Measurements from ENCODE around the gene SERPINI1. TPM values are rescaled to one million over a fixed set of nuclear protein-coding genes. Genes with fewer than 3 reads are reported as not detected.

SERPINI1 gene
- total RNA-seq, 1 experiment from 2014 or later = 6.0 TPM

DNA sequence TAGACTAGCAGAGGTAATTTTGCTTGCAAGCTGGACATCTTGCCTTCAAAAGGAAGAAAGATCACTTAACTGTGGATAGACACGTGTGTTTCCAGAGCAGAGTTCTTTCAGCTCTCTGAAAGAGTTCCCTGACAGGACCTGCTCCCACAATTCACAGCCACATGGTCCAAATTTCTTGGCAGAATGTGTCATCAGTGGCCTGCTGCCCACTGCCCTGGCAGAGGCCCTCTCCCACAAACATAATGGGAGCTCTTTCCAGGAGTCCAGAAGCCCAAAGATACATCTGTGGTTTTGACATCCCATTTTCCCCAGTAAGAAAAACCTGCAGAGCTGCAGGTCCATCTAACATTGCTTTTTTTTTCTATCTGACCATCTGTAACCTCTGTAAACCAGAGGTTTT, 48.3 kb downstream of the SERPINI1 start:
- Histone ChIP-seq H3K18ac (ENCODE audit: insufficient read length, low read depth, low read length) (no peak overlapping the region), H3K23me2 (ENCODE audit: insufficient read length, low read depth, low read length, poor library complexity, severe bottlenecking) (no peaks in the 10 kb centered on the region), H2AFZ (ENCODE audit: low read length) (no peak overlapping the region), H2BK15ac (ENCODE audit: low read depth, low read length) (no peak overlapping the region), H3K9ac (ENCODE audit: extremely low read depth, insufficient read length, low read length) (no peak overlapping the region), H3K4me2 (ENCODE audit: insufficient read depth, insufficient read length, low read length) (no peak overlapping the region), H3K23ac (ENCODE audit: insufficient read length, low read depth, low read length) (no peak overlapping the region), H3K79me1 (ENCODE audit: insufficient read depth, low read depth, low read length, poor library complexity, severe bottlenecking) (no peaks in the 10 kb centered on the region), H2AK5ac (ENCODE audit: insufficient read length, low read length) (no peak overlapping the region), H3K27ac (ENCODE audit: insufficient read length, low read depth, low read length) (no peak overlapping the region), H3K4ac (ENCODE audit: low read depth, low read length) (no peak overlapping the region), H3K79me2 (ENCODE audit: insufficient read depth, low read length) (no peaks in the 10 kb centered on the region), H2BK20ac (ENCODE audit: low read depth, low read length, poor library complexity, severe bottlenecking) (no peak overlapping the region), H2BK5ac (ENCODE audit: insufficient read length, low read length) (no peak overlapping the region), H4K20me1 (ENCODE audit: control insufficient read depth, insufficient read depth, insufficient read length) (no peaks in the 10 kb centered on the region), H3K27me3 (ENCODE audit: insufficient read depth, low read length) (no peaks in the 10 kb centered on the region), H3K56ac (ENCODE audit: insufficient read length, low read depth, low read length) (no peak overlapping the region), H3K9me3 (ENCODE audit: control insufficient read depth, low read depth, low read length) (no peaks in the 10 kb centered on the region), H2BK120ac (ENCODE audit: low read depth, low read length, poor library complexity, severe bottlenecking) (no peak overlapping the region), H3T11ph (ENCODE audit: low read length) (no peak overlapping the region), H3K14ac (ENCODE audit: insufficient read depth, low read length) (no peak overlapping the region), H3K4me1 (ENCODE audit: insufficient read depth, low read length) (peaks cover 2% of the 10 kb centered on the region; the same call in 1 of the 2 replicates), H4K8ac (replicated peaks; ENCODE audit: insufficient read length, low read depth, low read length) (no peak overlapping the region), H4K5ac (ENCODE audit: insufficient read length, low read depth, low read length) (no peak overlapping the region), H2BK12ac (ENCODE audit: insufficient read length, low read depth, low read length) (no peak overlapping the region), H4K91ac (ENCODE audit: insufficient read length, low read depth, low read length) (no peak overlapping the region)
- no peak overlapping the region for H3K27ac Mint-ChIP-seq
- no peaks in the 10 kb centered on the region for H3K27me3 Mint-ChIP-seq (ENCODE audit: low read depth)
- peaks cover 11 to 12% of the 10 kb centered on the region in 2 experiments for H3K4me1 Mint-ChIP-seq
- no peaks in the 10 kb centered on the region for H3K36me3 Mint-ChIP-seq (ENCODE audit: insufficient read depth in 1 of 3, low read depth in 3 of 3)
- H3K4me3 Mint-ChIP-seq = no peak overlapping the region
- no CpG with 5 or more reads among the region's 1 CpG for WGBS (ENCODE audit: extremely low coverage, insufficient read length, low lambda C conversion rate)
- H3K9me3 Mint-ChIP-seq = no peaks in the 10 kb centered on the region
- TF ChIP-seq, protein P1, sequence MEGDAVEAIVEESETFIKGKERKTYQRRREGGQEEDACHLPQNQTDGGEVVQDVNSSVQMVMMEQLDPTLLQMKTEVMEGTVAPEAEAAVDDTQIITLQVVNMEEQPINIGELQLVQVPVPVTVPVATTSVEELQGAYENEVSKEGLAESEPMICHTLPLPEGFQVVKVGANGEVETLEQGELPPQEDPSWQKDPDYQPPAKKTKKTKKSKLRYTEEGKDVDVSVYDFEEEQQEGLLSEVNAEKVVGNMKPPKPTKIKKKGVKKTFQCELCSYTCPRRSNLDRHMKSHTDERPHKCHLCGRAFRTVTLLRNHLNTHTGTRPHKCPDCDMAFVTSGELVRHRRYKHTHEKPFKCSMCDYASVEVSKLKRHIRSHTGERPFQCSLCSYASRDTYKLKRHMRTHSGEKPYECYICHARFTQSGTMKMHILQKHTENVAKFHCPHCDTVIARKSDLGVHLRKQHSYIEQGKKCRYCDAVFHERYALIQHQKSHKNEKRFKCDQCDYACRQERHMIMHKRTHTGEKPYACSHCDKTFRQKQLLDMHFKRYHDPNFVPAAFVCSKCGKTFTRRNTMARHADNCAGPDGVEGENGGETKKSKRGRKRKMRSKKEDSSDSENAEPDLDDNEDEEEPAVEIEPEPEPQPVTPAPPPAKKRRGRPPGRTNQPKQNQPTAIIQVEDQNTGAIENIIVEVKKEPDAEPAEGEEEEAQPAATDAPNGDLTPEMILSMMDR (conservative IDR thresholded peaks at IDR 0.05) = no peak
- DNase-seq = no peak

Data from H9 (cell line).